ENCODE results near the gene SLC36A3.
"Not testable (repeated sequence)": the region's sequence is repeated elsewhere in the genome, so short reads cannot be mapped to it uniquely, and the experiment has no call there.

SLC36A3 gene

GRCh38 chr5:151259931-151260330 is 43.6 kb downstream of the SLC36A3 start:
- no peak for DNase-seq (ENCODE audit: low read depth in 2 of 2)

GRCh38 chr5:151258816-151259215 is 44.8 kb downstream of the SLC36A3 start:
- no peak for DNase-seq (ENCODE audit: low read depth in 2 of 2)

GRCh38 chr5:151258201-151258611 is 45.4 kb downstream of the SLC36A3 start:
- DNase-seq (ENCODE audit: low read depth in 2 of 2) = no peak

- DNase-seq (ENCODE audit: low read depth in 2 of 2) = no peak
These were observed 45.8 kb downstream of the SLC36A3 start for GRCh38 chr5:151257731-151258181.

GRCh38 chr5:151255621-151256286 is 47.8 kb downstream of the SLC36A3 start:
- no peak for DNase-seq (ENCODE audit: low read depth in 2 of 2)

- not testable (repeated sequence) for DNase-seq (ENCODE audit: low read depth in 2 of 2)
These were observed 48.6 kb downstream of the SLC36A3 start for GRCh38 chr5:151254990-151255389.

GRCh38 chr5:151254556-151254955 is 49.0 kb downstream of the SLC36A3 start:
- DNase-seq (ENCODE audit: low read depth in 2 of 2) = no peak

- DNase-seq (ENCODE audit: low read depth in 2 of 2) = no peak
These were observed 50.0 kb downstream of the SLC36A3 start for GRCh38 chr5:151253605-151253950.

GRCh38 chr5:151252762-151253604 is 50.6 kb downstream of the SLC36A3 start, which contains the start of gene GM2A:
TSS of gene GM2A (plus strand) at chr5:151253185. CDS start at chr5:151253217, 32 bp downstream.
- DNase-seq (ENCODE audit: low read depth in 2 of 2) = peak; percentile 95

GRCh38 chr5:151251621-151252020 is 51.9 kb downstream of the SLC36A3 start:
- no peak for DNase-seq (ENCODE audit: low read depth in 2 of 2)

GRCh38 chr5:151251001-151251551 is 52.5 kb downstream of the SLC36A3 start:
- no peak for DNase-seq (ENCODE audit: low read depth in 2 of 2)

GRCh38 chr5:151250346-151251000 is 53.1 kb downstream of the SLC36A3 start:
- no peak for DNase-seq (ENCODE audit: low read depth in 2 of 2)

GRCh38 chr5:151249281-151249680 is 54.3 kb downstream of the SLC36A3 start:
- DNase-seq (ENCODE audit: low read depth in 2 of 2) = no peak

GRCh38 chr5:151248651-151249050 is 54.9 kb downstream of the SLC36A3 start:
- no peak for DNase-seq (ENCODE audit: low read depth in 2 of 2)

GRCh38 chr5:151245680-151246219 is 57.8 kb downstream of the SLC36A3 start:
- DNase-seq (ENCODE audit: low read depth in 2 of 2) = no peak

- no peak for DNase-seq (ENCODE audit: low read depth in 2 of 2)
These were observed 59.4 kb downstream of the SLC36A3 start for GRCh38 chr5:151244206-151244605.

GRCh38 chr5:151243564-151243963 is 60.0 kb downstream of the SLC36A3 start:
- DNase-seq (ENCODE audit: low read depth in 2 of 2) = no peak

- DNase-seq (ENCODE audit: low read depth in 2 of 2) = no peak
These were observed 60.4 kb downstream of the SLC36A3 start for GRCh38 chr5:151243127-151243526.

- no peak for DNase-seq (ENCODE audit: low read depth in 2 of 2)
These were observed 62.5 kb downstream of the SLC36A3 start for GRCh38 chr5:151240924-151241635.

- not testable (repeated sequence) for DNase-seq (ENCODE audit: low read depth in 2 of 2)
These were observed 63.2 kb downstream of the SLC36A3 start for GRCh38 chr5:151240268-151240835.
